ENCODE results near the gene RAD54L.

The RAD54L gene

GRCh38 chr1:46289134-46289494 lies 41.6 kb downstream of the RAD54L start:
- DNase-seq (ENCODE audit: extremely low read depth, low read depth): no peak
- no peak for TF ChIP-seq CTCF (IDR thresholded peaks at IDR 0.05; ENCODE audit: low read depth, low read length)

- DNase-seq (ENCODE audit: extremely low read depth, low read depth): no peak
- TF ChIP-seq CTCF (IDR thresholded peaks at IDR 0.05; ENCODE audit: low read depth, low read length): no peak
These were observed 42.4 kb downstream of the RAD54L start for GRCh38 chr1:46289976-46290375.

- no peak for TF ChIP-seq CTCF (IDR thresholded peaks at IDR 0.05; ENCODE audit: low read depth, low read length)
- DNase-seq (ENCODE audit: extremely low read depth, low read depth): no peak
These were observed 47.7 kb downstream of the RAD54L start for GRCh38 chr1:46295306-46295705.

- DNase-seq (ENCODE audit: extremely low read depth, low read depth): no peak
- no peak for TF ChIP-seq CTCF (IDR thresholded peaks at IDR 0.05; ENCODE audit: low read depth, low read length)
These were observed 50.8 kb downstream of the RAD54L start for GRCh38 chr1:46298387-46298786.

GRCh38 chr1:46300673-46301405 lies 53.3 kb downstream of the RAD54L start:
- no peak for TF ChIP-seq CTCF (IDR thresholded peaks at IDR 0.05; ENCODE audit: low read depth, low read length)
- DNase-seq (ENCODE audit: extremely low read depth, low read depth): no peak

GRCh38 chr1:46301406-46301807 lies 53.8 kb downstream of the RAD54L start:
- TF ChIP-seq CTCF (IDR thresholded peaks at IDR 0.05; ENCODE audit: low read depth, low read length): no peak
- DNase-seq (ENCODE audit: extremely low read depth, low read depth): no peak

GRCh38 chr1:46301808-46302640 lies 54.5 kb downstream of the RAD54L start:
- no peak; the same call in 1 of the 2 replicates for TF ChIP-seq CTCF (IDR thresholded peaks at IDR 0.05; ENCODE audit: low read depth, low read length)
- DNase-seq (ENCODE audit: extremely low read depth, low read depth): peak; percentile 19

All from AG09319 (cell line).